HEK293T (cell line): ENCODE measurements around the gene CCDC86.

Experiments used
- ARNT ChIP-seq: fragments of 450-650 bp; IDR thresholded peaks from 2 replicates; pipeline ENCODE4 v1.6.1; 2017; ENCODE audit warnings: mild to moderate bottlenecking
- BHLHE40 ChIP-seq: fragments of 450-650 bp; IDR thresholded peaks from 2 replicates; pipeline ENCODE4 v1.6.1; 2016; ENCODE audit warnings: mild to moderate bottlenecking, moderate library complexity, borderline replicate concordance
- CTBP1 ChIP-seq: fragments of 450-650 bp; IDR thresholded peaks from 2 replicates; pipeline ENCODE4 v1.6.1; 2016; ENCODE audit warnings: borderline replicate concordance
- FOXK2 ChIP-seq: fragments of 450-650 bp; IDR thresholded peaks from 2 replicates; pipeline ENCODE4 v1.6.1; 2016; ENCODE audit warnings: mild to moderate bottlenecking
- FOXM1 ChIP-seq: fragments of 450-650 bp; IDR thresholded peaks from 2 replicates; pipeline ENCODE4 v1.6.1; 2017; ENCODE audit warnings: mild to moderate bottlenecking, borderline replicate concordance
- HDGF ChIP-seq: fragments of 450-650 bp; IDR thresholded peaks from 2 replicates; pipeline ENCODE4 v1.6.1; 2017; ENCODE audit warnings: antibody characterized with exemption, borderline replicate concordance
- LEF1 ChIP-seq: fragments of 450-650 bp; IDR thresholded peaks from 2 replicates; pipeline ENCODE4 v1.6.1; 2017; ENCODE audit warnings: mild to moderate bottlenecking, borderline replicate concordance
- NFRKB ChIP-seq: fragments of 450-650 bp; IDR thresholded peaks from 2 replicates; pipeline ENCODE4 v1.6.1; 2016; ENCODE audit warnings: mild to moderate bottlenecking, moderate library complexity
- SP1 ChIP-seq: fragments of 450-650 bp; IDR thresholded peaks from 2 replicates; pipeline ENCODE4 v1.6.1; 2017
- SUZ12 ChIP-seq: fragments of 450-650 bp; IDR thresholded peaks from 2 replicates; pipeline ENCODE4 v1.6.1; 2016; ENCODE audit warnings: mild to moderate bottlenecking
- TARDBP ChIP-seq: fragments of 450-650 bp; IDR thresholded peaks from 2 replicates; pipeline ENCODE4 v1.6.1; 2016
- TF ChIP-seq, protein P1 (sequence below): fragments of 450-650 bp; IDR thresholded peaks from 2 replicates; pipeline ENCODE4 v1.6.1; 2016

DNA sequence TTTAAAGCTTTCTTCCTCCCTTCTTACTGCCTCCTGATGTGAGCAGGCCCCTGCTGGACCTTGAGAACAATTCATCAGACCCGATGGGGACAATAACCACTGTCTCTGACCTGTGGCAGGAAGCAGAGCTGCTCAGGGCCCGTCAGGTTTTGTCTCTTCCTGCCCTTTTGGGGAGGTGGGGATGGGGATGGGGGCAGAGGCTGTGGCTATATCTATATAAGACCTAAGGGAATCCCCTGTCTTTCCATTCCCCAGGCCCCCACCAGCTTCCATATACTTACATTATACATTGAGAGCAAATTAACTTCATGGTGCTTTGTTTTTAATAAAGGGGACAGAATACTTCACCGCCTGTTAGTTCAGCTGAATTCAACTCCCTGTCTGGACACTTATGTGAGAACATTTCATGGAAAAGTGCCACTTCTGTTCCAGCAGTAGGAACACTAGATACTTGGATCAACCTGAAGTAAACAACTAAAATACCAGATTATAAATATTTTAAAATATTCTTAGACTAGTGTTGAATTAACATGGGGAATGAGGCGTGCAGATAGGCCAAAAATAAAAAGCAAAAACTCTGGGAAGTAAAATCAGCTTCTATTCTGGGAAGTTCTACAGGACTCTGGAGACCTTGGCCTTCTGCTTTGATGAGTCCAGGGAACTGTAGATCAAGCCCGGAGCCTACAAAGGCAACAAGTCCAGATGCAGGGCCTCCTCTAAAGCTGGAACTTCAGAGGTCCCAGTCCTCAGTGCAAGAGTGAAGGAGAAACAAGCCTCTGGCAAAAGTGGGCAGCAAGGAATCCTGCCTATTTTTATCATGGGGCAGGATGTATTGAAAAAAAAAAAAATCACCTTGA, 36.6 kb downstream of the CCDC86 start:
- TF ChIP-seq LEF1: no peak
- no peak for TF ChIP-seq BHLHE40
- no peak for TF ChIP-seq CTBP1
- no peak for TF ChIP-seq FOXK2
- TF ChIP-seq SP1: no peak
- no peak for TF ChIP-seq HDGF
- no peak for TF ChIP-seq FOXM1
- no peak for TF ChIP-seq TARDBP
- no peak for TF ChIP-seq SUZ12
- no peak for TF ChIP-seq NFRKB
- TF ChIP-seq, protein P1, sequence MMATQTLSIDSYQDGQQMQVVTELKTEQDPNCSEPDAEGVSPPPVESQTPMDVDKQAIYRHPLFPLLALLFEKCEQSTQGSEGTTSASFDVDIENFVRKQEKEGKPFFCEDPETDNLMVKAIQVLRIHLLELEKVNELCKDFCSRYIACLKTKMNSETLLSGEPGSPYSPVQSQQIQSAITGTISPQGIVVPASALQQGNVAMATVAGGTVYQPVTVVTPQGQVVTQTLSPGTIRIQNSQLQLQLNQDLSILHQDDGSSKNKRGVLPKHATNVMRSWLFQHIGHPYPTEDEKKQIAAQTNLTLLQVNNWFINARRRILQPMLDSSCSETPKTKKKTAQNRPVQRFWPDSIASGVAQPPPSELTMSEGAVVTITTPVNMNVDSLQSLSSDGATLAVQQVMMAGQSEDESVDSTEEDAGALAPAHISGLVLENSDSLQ: no peak
- TF ChIP-seq ARNT: no peak
